Body of pancreas (tissue), 2 donors: Measurements from ENCODE around the gene BCAP29. TPM values are rescaled to one million over a fixed set of nuclear protein-coding genes. Genes with fewer than 3 reads are reported as not detected.

Experiments
- small RNA-seq: library from RNA; depleted of rRNA; stranded (forward); fragments of <200 nt; gene quantifications from one replicate; pipeline ENCODE3, GENCODE V24; 2016
- total RNA-seq, 2 donors: library from RNA; depleted of rRNA; stranded (reverse); fragments of >200 nt; gene quantifications; one replicate each; pipeline ENCODE4 v1.1.0, GENCODE V29; 2016

BCAP29 gene
- total RNA-seq, 2 donors from 2014 or later: 20.8 to 37.9 TPM

Small RNA genes lying within 50 kb of the gene (small RNA-seq; reads per million reads assigned to genes)
- gene BANF1P5 (not detected), gene RF01233 (not detected)

Other genes with a start within 250 kb of the BCAP29 start
- gene GPR22, start 110.2 kb upstream of the BCAP29 start, total RNA-seq: not detected
- gene COG5, start 16.3 kb upstream of the BCAP29 start, total RNA-seq: 100 to 1,000 TPM in 1 of 2 donors, 10 to 100 TPM in 1; 50.1 to 102 TPM
- 1 to 10 TPM; 6.9 to 7.5 TPM for gene DUS4L, start 16.3 kb upstream of the BCAP29 start, total RNA-seq
- under 1 TPM; 0.26 to 0.33 TPM for gene SLC26A4, start 80.6 kb downstream of the BCAP29 start, total RNA-seq
- 10 to 100 TPM; 15.0 to 16.2 TPM for gene CBLL1, start 163.9 kb downstream of the BCAP29 start, total RNA-seq
- not detected for gene SLC26A3, start 223.0 kb downstream of the BCAP29 start, total RNA-seq